RCC 7860 (cell line): ENCODE results near the gene CTBP1.

Source experiments
- DNase-seq: peaks from one replicate; pipeline ENCODE4 v3.0.0-alpha.2; 2015; ENCODE audit warnings: low spot score
- FAIRE-seq: peaks from 2 replicates; lab custom pipeline; 2012; peaks lifted over from hg19 to GRCh38; lab: Jason Lieb, UNC

CTBP1 gene

DNA sequence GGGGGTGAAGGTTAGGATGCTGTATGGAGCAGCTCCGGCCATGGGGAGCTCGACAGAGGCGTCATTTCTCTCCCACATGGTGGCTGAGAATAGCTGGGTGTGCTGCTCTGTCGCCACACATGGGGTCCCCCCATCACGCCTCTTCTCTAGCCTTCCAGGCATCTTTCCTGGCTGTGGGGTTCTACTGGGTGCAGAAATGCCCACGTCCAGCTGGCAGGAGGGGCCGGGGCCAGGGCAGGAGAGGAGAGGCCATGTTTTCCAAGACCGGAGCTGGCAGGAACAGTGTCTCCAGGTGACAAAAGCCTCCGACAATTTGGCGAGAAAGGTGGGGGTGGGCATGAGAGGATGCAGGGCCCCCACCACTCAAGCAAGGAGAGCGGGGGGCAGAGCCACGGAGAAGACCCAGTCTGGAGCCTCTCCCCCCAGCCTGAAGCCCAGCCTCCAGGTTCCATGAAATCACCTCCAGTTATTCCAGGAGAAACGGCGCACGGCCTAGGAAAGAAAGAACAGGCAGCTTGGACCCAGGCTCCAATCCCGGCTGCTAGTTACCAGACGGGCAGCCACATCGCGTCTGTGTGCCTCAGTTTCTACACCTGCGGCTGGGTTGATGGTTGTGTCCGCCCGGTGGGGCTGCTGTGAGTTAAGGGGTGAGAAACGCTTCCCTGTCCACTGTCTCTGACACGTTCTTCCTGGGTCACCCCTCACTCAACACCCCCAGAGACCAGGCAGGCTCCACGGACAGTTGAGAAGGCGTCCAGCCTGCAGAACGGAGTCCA is 49.2 kb downstream of the CTBP1 start:
- DNase-seq: no peak
- no peak for FAIRE-seq

DNA sequence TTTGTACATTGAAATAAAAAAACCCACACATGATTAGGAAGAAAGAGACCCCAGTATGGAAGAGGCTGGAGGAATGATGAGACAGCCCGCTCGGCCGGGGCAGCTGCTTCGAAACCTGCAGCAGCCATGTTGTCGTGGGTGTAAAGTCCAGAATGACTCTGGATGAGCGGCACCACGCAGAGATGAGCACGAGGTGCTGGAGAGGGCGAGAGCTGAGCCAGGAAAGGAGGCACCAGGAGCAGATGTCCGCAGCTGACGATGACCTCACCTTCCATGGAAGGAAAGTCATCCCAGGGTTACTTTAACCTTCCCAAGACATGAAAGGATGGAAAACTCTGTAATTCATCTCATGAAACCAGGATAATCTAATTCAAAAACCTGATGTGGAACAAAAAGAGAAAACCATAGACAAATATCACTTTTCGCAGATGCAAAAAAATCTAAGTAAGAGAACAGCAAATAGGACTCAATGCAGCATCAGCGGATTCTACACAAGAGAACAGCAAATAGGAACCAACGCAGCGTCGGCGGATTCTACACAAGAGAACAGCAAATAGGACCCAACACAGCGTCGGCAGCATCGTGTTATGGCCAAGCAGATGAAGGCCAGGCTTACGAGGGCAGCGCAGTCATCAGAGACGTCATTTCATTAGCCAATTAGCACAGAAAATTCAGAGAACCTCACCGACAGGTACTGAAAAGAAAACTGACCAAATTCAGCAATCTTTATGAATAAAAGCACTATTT is 50.7 kb downstream of the CTBP1 start:
- no peak for DNase-seq
- FAIRE-seq: no peak

DNA sequence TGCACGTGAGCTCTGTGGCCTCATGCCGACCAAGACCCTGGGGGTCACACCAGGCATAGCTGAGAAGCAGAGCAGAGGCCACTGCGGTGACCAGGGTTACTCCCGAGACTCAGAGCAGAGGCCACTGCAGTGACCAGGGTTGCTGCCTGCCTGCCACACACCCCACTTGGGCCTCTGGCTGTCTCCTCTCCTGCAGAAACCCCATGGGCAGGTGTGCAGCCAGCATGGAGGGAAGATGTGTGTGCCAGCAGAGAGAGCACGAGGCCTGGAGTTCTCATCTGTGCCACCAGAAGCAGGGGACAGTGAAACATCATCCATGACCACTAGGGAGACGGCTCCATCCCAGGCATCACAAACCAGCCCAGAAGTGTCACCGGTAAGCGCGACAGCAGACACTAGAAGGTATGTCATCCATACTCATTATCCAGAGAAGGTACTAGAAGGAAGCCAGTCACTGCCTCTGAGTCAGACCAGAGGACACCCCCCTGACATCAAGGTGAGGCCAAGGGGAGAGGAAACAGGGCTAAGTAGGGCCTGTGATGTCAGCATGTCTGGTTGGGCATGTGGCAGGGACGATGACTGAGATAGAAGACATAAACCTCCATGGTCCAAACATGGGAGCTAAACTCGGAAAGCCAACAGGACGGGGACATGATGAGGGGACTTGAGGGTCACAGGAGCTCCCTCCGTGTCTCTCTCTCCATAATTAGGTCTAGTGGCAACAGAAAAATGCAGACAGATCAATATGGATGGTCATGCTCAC is 52.3 kb downstream of the CTBP1 start:
- DNase-seq: no peak
- no peak for FAIRE-seq

DNA sequence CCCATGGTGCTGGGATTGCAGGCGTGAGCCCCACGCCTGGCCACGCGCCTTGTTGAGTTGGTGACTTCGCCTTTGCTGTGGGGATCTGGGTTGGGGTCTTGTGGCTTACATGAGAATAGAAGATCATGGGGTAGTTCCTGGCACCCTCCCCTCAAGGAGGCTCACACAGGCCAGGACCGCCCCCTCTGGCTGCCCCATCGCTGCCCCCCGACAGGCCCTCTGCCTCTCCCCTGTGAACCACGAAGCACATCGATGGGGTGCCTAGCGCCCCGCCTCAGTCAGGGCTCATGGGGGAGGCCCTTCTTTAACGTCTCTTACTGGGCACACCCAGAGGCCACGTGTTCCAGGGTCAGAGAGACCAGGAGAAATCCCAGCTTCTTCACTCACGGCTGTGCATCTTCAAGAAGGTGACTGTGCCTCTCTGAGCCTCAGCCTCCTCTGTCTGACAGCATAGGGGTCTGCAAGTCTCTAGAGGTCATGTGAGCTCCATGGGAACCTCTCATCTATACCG is 53.0 kb downstream of the CTBP1 start:
- DNase-seq (no peak), FAIRE-seq (no peak)

DNA sequence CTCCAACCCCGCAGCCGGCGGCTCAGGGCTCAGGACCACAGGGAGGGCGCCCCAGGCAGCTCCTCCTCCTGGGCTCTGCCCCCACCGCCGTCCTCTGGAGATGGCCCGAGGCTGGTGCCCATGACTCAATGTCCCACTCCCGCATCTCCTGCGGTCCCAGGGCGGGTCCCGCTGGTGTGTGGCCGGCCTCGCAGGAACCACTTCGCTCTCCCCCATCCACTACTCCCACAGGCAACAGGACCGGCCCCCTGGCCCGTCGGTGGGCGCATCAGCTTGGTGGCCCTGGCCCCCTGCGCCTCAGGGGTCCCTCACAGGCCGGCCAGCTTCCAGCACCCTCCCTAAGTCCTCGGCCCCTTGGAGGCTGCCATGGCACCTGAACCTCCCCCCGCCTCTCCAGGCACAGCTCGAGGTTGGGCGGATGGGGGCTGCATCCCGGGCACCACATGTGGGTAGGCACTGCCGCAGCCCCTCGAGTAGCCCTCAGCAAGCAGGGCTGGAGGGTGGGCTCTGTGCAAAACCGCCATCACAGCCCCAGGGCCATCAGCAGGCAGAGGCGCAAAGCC is 53.7 kb downstream of the CTBP1 start:
- DNase-seq (no peak), FAIRE-seq (no peak)

DNA sequence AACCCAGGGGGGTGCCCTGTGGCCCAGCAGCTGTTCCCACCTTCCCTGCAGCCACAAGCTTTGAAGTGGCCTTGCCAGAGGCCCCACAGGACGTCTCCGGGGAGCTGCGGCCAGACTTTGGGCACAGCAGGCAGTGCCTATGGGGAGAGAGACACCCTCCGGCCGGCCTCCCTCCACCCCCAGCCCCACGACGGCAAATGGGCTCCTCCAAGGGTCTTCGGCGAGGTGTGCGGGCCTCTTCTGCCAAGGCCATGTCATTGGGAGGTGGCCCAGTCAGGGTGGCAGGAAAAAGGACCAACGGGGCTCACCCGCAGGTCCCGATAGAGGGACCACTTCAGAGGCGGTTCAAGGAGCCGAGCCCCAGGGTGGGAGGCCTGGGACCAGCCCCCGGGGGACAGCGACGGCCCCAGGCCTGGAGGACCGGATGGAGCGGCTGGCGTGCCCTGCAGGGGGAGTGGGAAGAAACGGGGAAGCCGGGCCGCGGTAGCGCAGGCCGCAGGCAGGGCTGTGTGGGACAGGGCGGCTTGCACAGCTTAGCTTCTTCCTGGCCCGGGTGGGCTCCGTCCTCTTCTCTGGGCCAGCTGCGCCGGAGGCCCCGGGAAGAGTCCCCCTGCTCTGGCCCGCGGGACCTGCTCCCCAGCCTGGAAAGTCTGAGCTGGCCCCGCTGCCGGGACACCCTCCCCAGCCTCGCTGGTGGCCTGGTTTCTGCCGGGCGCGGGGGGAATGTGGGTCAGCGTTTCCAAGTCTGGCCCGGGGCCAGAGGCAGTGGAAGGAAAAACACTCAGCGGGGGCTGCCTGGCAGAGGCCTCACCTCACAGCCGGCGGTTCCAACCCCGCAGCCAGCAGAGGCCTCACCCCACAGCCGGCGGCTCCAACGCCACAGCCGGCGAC is 54.7 kb downstream of the CTBP1 start:
- DNase-seq (no peak), FAIRE-seq (no peak)

DNA sequence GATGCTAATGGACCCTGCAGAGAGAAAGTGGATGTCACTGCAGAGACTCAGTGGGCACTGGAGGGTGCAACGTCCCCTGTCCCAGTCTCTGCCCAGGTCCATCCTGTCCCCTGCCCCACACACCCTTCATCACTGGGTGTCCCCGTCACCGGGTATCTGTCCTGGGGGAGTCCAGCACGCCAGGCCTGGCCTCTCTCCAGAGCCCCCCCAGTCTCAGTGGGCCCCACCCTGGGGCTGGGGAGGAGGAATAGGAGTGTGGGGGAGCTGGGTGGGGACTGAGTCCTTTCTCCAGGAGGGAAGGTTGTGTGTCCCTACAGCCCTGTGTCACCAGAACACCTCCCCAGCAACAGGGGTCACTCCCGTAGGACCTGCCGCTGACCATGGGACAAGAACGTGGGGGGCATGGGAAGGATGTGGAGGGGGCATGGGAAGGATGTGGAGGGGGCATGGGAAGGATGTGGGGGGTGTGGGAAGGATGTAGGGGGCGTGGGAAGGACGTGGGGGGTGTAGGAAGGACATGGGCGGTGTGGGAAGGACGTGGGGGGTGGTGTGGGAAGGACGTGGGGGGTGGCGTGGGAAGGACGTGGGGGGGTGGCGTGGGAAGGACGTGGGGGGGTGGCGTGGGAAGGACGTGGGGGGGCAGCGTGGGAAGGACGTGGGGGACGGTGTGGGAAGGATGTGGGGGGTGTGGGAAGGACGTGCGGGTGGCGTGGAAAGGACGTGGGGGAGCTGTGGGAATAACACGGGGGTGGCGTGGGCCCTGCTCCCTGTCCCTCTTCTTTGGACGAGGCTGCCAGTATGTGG is 55.5 kb downstream of the CTBP1 start:
- FAIRE-seq: no peak
- DNase-seq: no peak

DNA sequence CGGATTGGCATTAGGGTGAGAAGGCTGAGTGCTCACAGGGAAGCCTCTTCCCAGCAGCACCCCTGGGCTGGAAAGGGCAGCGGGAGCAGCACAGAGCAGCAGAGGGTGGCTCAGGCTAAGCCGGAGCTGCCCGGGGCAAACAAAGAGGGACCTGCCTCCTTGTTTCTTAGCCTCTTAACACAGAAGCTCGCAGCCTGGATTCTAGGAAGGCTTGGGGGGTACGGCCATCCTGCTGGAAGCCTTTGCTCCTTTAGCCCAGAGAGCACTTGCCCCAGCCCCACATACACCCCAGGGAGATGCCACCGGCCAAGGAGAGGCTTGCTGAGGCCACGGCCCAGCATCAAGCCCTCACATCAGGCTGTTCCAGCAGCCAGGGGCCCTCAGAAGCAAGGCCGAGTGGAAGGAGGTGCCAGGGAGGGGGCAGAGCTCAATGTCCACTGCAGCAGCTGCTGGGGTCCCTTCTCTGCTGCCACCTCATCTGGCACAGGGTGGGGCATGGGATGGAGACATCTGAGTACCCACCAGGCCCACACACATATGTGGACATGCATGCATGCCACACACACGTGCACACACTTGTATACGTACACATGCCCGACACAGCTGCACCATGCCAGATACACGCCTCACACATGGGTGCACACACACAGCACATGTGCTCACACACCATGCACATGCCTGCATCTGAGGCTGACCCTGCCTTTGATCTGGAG is 56.3 kb downstream of the CTBP1 start:
- FAIRE-seq: no peak
- no peak for DNase-seq

DNA sequence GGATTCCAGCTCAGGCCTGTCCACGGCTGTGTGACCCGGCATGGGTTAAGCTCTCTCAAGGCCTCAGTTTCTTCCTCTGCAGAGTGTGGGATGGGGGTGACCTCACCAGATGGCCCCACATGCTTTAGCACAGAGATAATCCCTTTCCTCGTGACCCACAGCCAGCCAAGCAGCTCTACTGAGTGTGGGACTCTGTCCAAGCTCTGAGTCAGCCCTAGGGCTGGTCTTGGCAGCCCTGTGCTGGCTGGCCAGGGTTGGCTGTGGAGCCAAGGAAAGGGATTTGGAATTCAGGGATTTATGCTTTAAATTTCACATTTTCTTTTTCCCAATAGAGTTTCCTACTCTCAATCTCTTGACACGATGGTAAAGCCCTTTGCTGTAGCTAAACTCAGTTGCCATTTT is 56.8 kb downstream of the CTBP1 start:
- peak; percentile 90 for DNase-seq
- FAIRE-seq: peak; percentile 97

DNA sequence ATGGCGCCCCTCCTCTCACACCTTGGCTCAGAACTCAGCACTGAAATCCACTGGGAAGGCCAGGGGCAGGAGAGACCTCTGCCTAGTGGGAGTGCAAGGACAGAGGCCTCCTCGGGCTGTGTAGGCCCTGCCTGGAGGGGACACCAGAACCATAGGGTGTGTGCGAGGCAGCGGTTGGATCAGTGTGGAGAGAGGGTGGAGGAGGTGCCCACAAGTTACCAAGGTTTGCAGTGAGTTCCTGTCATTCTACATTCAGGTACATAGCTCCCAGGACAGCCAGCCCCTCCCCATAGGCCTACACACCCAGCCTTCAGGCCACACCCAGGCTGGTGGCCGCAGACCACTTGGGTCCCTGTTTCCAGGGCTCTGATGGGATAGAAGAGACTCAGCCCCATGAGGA is 57.3 kb downstream of the CTBP1 start:
- no peak for DNase-seq
- no peak for FAIRE-seq

DNA sequence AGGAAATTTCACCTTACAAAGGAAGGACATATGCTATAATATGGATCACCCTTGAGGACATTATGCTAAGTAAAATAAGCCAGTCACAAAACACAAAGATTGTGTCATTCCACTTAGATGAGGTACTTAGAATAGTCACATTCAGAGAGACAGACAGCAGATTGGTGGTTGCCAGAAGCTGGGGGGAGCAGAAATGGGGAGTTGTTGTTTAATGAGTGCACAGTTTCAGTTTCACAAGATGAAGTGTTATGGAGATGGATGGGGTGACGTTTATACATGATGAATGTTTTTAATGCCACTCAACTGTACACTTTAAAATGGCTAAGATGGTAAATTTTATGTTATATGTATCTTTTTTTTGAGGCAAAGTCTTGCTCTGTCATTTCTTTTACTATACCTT is 61.7 kb downstream of the CTBP1 start:
- no peak for FAIRE-seq
- no peak for DNase-seq

DNA sequence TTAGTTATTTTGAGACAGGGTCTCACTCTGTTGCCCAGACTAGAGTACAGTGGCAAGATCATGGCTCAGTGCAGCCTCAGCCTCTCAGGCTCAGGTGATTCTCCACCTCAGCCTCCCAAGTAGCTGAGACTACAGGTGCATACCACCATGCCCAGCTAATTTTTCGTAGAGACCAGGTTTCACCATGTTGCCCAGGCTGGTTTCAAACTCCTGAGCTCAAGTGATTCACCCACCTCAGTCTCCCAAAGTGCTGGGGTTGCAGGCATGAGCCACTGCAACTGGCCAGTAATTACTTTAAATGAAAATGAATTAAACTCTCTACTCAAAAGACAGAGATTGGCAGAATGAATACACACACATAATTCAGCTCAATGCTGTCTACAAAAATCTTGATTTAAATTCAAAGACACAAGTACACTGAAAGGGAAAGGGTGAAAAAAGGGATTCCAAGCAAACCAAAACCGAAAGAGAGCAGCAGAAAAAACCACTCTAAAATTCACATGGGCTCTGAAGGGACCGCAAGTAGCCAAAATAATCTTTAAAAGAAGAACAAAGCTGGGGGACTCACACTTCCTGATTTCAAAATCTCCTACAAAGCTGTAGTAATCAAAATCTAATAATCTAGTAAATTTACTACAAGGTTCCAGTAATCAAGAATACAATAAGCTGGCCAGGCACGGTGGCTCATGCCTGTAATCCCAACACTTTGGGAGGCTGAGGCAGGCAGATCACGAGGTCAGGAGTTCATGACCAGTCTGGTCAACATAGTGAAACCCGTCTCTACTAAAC is 64.8 kb downstream of the CTBP1 start:
- no peak for DNase-seq
- no peak for FAIRE-seq

DNA sequence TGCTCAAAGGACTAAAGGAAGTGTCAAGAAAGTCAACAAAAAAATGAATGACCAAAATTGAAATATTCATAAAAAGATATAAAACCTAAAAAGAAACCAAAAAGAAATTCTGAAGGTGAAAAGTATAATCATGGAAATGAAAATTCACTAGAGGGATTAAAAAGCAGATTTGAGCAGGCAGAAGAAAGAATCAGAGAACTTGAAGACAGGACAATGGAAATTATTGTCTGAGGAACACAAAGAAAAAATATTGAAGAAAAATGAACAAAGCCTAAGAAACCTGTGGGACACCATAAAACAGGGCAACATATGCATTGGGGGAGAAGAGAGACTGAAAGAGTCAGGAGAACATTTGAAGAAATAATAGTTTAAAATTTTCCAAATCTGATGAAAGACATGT is 66.6 kb downstream of the CTBP1 start:
- DNase-seq: no peak
- no peak for FAIRE-seq

DNA sequence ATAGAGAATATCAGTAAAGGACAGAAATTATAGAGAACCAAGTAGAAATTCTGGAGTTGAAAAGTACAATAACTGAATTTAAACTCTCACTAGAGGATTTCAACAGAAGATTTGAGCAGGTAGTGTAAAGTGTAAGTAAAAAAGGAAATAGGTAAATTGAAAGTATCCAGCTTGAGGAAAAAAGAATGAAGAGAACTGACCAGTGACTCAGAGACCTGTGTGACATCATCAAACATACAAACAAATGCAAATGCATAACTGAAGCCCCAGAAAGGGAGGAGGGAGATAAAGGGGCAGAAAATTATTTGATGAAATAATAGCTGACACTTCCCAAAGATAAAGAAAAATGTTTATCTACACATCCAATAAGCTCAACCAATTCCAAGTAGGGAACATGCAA is 68.3 kb downstream of the CTBP1 start:
- DNase-seq (no peak), FAIRE-seq (no peak)

DNA sequence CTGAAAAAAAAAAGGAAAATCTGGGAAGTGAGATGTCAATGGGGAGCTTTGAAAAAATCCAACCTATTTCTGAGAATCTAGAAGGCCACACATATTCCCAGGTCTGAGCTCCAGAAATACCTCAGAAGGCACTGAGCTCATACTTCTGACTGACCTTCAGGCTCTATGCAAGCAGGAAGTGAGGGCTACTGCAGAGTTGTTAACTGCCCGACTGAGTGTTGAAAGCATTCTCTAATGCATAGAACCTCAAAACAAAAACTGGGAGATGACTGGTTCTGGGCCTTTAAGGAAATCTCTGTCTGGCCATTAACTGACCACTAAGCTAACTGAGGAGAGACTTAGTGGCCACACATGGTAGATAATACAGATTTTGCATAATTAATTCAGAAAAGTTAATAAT is 69.0 kb downstream of the CTBP1 start:
- DNase-seq: no peak

DNA sequence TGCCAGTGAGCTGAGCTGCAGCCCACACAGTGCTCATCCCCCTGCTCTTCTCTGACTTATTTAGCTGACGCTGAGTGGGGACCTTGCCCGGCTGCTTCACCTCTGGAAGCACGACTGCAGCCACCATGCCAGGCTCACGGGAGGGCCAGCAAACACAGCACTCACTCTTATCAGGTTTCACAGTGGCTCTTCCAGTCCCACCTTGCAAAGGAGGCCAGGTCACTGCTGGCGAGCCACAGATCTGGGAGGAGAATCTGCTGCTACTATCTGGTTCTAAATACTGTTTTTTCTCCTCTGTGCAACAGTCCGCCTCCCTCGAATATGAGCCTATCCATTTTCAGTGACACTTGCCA is 69.9 kb downstream of the CTBP1 start:
- DNase-seq: no peak
- FAIRE-seq: no peak

More for the DNA sequence above, 69.0 kb downstream of the CTBP1 start:
- FAIRE-seq: no peak

DNA sequence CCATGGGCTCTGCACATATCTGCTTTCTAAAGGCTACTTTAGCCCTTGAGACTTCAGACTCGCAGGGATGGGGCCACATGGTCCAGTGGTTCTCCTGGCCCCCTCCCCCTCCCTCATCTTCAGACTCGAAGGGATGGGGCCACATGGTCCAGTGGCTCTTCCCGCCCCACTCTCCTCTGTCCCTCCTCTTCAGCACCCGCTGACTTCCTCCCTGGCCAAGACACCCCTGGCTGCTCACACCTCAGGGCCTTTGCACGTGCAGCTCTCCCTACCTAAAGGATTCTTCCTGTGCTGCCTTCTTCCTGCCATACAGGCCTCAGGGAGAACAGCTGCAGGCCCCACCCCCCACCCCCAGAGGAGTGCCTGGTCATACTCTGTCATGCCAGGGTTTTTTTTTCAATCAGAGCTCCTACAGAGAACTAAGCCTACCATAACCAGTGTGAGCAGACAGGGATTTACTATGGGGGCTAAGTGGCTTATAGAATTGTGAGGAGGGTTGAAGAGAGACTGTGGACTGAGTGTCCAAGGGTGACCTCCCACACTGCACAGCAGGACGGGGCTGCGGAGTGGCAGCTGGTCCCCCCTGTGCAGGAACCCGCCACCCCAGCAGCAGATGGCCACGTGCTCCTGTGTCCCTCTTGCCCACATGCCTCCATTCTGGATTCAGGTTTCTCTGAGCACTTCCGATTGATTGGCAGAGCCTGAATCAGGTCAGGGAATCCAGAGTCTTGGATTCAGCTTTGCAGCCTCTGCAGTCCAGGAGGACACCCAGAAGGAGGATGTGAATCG is 70.4 kb downstream of the CTBP1 start:
- no peak for DNase-seq
- no peak for FAIRE-seq
